HepG2 (cell line): Measurements from ENCODE around the gene STC2. TPM values are rescaled to one million over a fixed set of nuclear protein-coding genes. Genes with fewer than 3 reads are reported as not detected.
A peak's percentile ranks its signal among the peaks of the same experiment; 100 is the strongest.

ENCODE experiments used
- CEBPG ChIP-seq: IDR thresholded peaks from 2 replicates; pipeline ENCODE4 v1.6.1; 2016
- ESRRA ChIP-seq: sonication (generic); formaldehyde crosslinking; IDR thresholded peaks from 2 replicates; pipeline ENCODE4 v1.5.1; 2020; ENCODE audit warnings: mild to moderate bottlenecking, low read depth, missing genetic modification reagents
- GATAD1 ChIP-seq: IDR thresholded peaks from 2 replicates; pipeline ENCODE4 v1.6.1; 2016; ENCODE audit warnings: missing genetic modification reagents, missing compliant biosample characterization
- HNRNPK ChIP-seq: fragments of 200-400 bp; formaldehyde crosslinking; IDR thresholded peaks from 2 replicates; pipeline ENCODE4 v1.6.1; 2018; ENCODE audit warnings: low read length, low read depth, moderate library complexity, mild to moderate bottlenecking; ENCODE audit not compliant: poor library complexity, severe bottlenecking
- JUN ChIP-seq: sonication (generic); formaldehyde crosslinking; IDR thresholded peaks from 2 replicates; pipeline ENCODE4 v1.4.0; 2020; ENCODE audit warnings: mild to moderate bottlenecking, missing genetic modification reagents
- PHB2 ChIP-seq: fragments of 450-650 bp; IDR thresholded peaks from 2 replicates; pipeline ENCODE4 v1.6.1; 2018; ENCODE audit not compliant: partially characterized antibody
- PRMT3 ChIP-seq: sonication (generic); formaldehyde crosslinking; IDR thresholded peaks from 2 replicates; pipeline ENCODE4 v1.8.1; 2022; ENCODE audit warnings: low read depth, mild to moderate bottlenecking, moderate library complexity, missing genetic modification reagents, borderline replicate concordance
- RFXANK ChIP-seq: IDR thresholded peaks from 2 replicates; pipeline ENCODE4 v1.6.1; 2016
- RXRA ChIP-seq: sonication (generic); formaldehyde crosslinking; IDR thresholded peaks from 2 replicates; pipeline ENCODE4 v1.5.1; 2020; ENCODE audit warnings: missing genetic modification reagents
- SIX1 ChIP-seq: sonication (generic); formaldehyde crosslinking; IDR thresholded peaks from 2 replicates; pipeline ENCODE4 v1.4.0; 2020; ENCODE audit warnings: missing genetic modification reagents, borderline replicate concordance
- ZBTB3 ChIP-seq: sonication (generic); formaldehyde crosslinking; IDR thresholded peaks from 2 replicates; pipeline ENCODE4 v1.4.0; 2020; ENCODE audit warnings: low read depth, mild to moderate bottlenecking, moderate library complexity, missing genetic modification reagents, borderline replicate concordance
- ZBTB38 ChIP-seq: sonication (generic); formaldehyde crosslinking; IDR thresholded peaks from 2 replicates; pipeline ENCODE4 v1.5.1; 2020; ENCODE audit warnings: mild to moderate bottlenecking, missing genetic modification reagents
- ZKSCAN1 ChIP-seq: fragments of 150-350 bp; IDR thresholded peaks from 2 replicates; pipeline ENCODE4 v1.6.1; 2014; ENCODE audit warnings: low read length
- ZNF143 ChIP-seq: sonication (generic); formaldehyde crosslinking; IDR thresholded peaks from 2 replicates; pipeline ENCODE4 v1.4.0; 2020; ENCODE audit warnings: missing genetic modification reagents
- ZNF335 ChIP-seq: sonication (generic); formaldehyde crosslinking; IDR thresholded peaks from 2 replicates; pipeline ENCODE4 v1.4.0; 2020; ENCODE audit warnings: missing genetic modification reagents
- ZNF44 ChIP-seq: sonication (generic); formaldehyde crosslinking; IDR thresholded peaks from 2 replicates; pipeline ENCODE4 v1.5.1; 2020; ENCODE audit warnings: mild to moderate bottlenecking, missing genetic modification reagents
- ZNF629 ChIP-seq: sonication (generic); formaldehyde crosslinking; conservative IDR thresholded peaks from 2 replicates; pipeline ENCODE4 v1.5.0; 2020; ENCODE audit warnings: missing genetic modification reagents
- ZSCAN20 ChIP-seq: sonication (generic); formaldehyde crosslinking; IDR thresholded peaks from 2 replicates; pipeline ENCODE4 v1.4.0; 2020; ENCODE audit warnings: missing genetic modification reagents, mild to moderate bottlenecking, borderline replicate concordance
- ZSCAN25 ChIP-seq: sonication (generic); formaldehyde crosslinking; IDR thresholded peaks from 2 replicates; pipeline ENCODE4 v1.8.0; 2022; ENCODE audit warnings: mild to moderate bottlenecking, missing genetic modification reagents
- polyA plus RNA-seq, 8 experiments: library from polyadenylated mRNA; depleted of rRNA in 3 of 8; stranded (reverse) in 7 of 8; unstranded in 1 of 8; fragments of >200 nt; fragmentation: Illumina TruSeq in 4 of 8; extraction: Trizol in 4 of 8; gene quantifications; 2 replicates each; pipeline versions ENCODE4 v1.2.1 to v1.2.3, GENCODE V29; 2011 to 2016; ENCODE audit warnings: low read depth in 4 of 8, missing spikeins in 1 of 8, mixed read lengths in 1 of 8; ENCODE audit not compliant: insufficient read depth in 1 of 8
- total RNA-seq, 5 experiments: library from RNA; depleted of rRNA; stranded (reverse); fragments of >200 nt; fragmentation: Illumina TruSeq; extraction: Trizol; gene quantifications; 2 replicates each; pipeline ENCODE4 v1.2.3, GENCODE V29; 2016; ENCODE audit warnings: low read depth in 1 of 5
- TF ChIP-seq, protein P1 (sequence below): sonication (generic); formaldehyde crosslinking; IDR thresholded peaks from 2 replicates; pipeline ENCODE4 v1.5.0; 2020; ENCODE audit warnings: missing genetic modification reagents
- TF ChIP-seq, protein P2 (sequence below): sonication (generic); formaldehyde crosslinking; IDR thresholded peaks from 2 replicates; pipeline ENCODE4 v1.4.0; 2020; ENCODE audit warnings: missing genetic modification reagents
- TF ChIP-seq, protein P3 (sequence below): sonication (generic); formaldehyde crosslinking; IDR thresholded peaks from 2 replicates; pipeline ENCODE4 v1.4.0; 2020; ENCODE audit warnings: missing genetic modification reagents, borderline replicate concordance
- TF ChIP-seq, protein P4 (sequence below): sonication (generic); formaldehyde crosslinking; conservative IDR thresholded peaks from 2 replicates; pipeline ENCODE4 v1.4.0; 2020; ENCODE audit warnings: mild to moderate bottlenecking, missing genetic modification reagents, moderate library complexity

The STC2 gene
- total and polyA plus RNA-seq, 2 of the 13 experiments (the other 11 are each of a cell fraction or from before 2014, with no cell fraction given) = 27.1 to 69.2 TPM

DNA sequence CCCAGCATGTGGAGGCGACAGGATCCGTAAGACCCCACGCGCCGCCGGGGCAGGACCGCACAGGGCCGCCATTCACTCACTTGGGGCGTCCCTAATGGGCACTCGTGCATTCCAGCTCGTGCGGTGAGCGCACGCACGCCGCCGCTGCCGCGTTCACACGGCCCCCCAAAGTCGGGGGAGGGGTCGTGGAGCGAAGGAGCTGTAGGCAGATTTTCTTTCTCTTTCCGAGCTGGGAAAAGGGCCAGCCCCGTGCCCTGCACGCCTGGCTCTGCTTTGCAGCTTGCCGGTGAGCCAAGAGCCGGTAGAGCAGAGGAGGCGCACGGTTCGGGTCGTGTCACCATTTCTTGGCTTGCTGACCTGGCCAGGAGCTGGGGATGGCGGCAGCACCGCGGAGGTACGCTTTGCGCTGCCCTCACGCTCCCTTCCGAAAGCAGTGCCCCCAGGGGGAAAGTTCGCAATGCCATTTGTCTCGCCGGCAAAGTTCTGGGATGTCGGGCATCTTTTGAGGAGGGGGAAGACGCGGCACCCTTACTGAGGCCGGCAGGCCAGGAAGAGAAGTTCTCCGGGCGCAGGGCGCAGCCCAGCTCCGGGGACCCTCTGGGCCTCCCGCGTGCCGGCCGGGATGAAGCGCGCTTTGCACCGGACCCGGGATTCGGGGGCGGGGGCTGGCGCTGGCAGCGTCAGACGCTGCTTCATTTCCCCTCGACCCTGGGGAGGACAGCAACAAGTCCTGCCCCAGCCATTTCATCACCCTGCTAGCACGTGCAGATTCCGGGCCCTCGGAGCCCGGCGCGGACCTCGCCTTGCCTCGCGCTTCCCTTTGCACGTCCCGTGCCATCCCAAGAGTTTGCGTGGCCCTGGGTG, 898 bp downstream of the STC2 start (continued):
- TF ChIP-seq HNRNPK (peak; percentile 6), PHB2 (no peak), ESRRA (CRISPR knock-in tag) (no peak), ZBTB38 (CRISPR knock-in tag) (no peak), ZBTB3 (CRISPR knock-in tag) (no peak), ZNF44 (no peak), ZSCAN25 (CRISPR knock-in tag) (no peak), PRMT3 (CRISPR knock-in tag) (no peak), CEBPG (CRISPR knock-in tag) (0 out of 2 replicates have a peak, but pooled peaks have one; percentile 10), GATAD1 (CRISPR knock-in tag) (no peak), ZKSCAN1 (no peak), RXRA (CRISPR knock-in tag) (no peak), JUN (CRISPR knock-in tag) (no peak), ZSCAN20 (CRISPR knock-in tag) (0 out of 2 replicates have a peak, but pooled peaks have one; percentile 34), ZNF143 (CRISPR knock-in tag) (no peak), ZNF335 (CRISPR knock-in tag) (no peak), SIX1 (CRISPR knock-in tag) (no peak), ZNF629 (CRISPR knock-in tag) (no peak), RFXANK (CRISPR knock-in tag) (no peak)
- TF ChIP-seq, protein P1, sequence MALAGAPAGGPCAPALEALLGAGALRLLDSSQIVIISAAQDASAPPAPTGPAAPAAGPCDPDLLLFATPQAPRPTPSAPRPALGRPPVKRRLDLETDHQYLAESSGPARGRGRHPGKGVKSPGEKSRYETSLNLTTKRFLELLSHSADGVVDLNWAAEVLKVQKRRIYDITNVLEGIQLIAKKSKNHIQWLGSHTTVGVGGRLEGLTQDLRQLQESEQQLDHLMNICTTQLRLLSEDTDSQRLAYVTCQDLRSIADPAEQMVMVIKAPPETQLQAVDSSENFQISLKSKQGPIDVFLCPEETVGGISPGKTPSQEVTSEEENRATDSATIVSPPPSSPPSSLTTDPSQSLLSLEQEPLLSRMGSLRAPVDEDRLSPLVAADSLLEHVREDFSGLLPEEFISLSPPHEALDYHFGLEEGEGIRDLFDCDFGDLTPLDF (CRISPR knock-in tag) = no peak
- TF ChIP-seq, protein P2, sequence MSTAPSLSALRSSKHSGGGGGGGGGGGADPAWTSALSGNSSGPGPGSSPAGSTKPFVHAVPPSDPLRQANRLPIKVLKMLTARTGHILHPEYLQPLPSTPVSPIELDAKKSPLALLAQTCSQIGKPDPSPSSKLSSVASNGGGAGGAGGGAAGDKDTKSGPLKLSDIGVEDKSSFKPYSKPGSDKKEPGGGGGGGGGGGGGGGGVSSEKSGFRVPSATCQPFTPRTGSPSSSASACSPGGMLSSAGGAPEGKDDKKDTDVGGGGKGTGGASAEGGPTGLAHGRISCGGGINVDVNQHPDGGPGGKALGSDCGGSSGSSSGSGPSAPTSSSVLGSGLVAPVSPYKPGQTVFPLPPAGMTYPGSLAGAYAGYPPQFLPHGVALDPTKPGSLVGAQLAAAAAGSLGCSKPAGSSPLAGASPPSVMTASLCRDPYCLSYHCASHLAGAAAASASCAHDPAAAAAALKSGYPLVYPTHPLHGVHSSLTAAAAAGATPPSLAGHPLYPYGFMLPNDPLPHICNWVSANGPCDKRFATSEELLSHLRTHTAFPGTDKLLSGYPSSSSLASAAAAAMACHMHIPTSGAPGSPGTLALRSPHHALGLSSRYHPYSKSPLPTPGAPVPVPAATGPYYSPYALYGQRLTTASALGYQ (CRISPR knock-in tag) = no peak
- TF ChIP-seq, protein P3, sequence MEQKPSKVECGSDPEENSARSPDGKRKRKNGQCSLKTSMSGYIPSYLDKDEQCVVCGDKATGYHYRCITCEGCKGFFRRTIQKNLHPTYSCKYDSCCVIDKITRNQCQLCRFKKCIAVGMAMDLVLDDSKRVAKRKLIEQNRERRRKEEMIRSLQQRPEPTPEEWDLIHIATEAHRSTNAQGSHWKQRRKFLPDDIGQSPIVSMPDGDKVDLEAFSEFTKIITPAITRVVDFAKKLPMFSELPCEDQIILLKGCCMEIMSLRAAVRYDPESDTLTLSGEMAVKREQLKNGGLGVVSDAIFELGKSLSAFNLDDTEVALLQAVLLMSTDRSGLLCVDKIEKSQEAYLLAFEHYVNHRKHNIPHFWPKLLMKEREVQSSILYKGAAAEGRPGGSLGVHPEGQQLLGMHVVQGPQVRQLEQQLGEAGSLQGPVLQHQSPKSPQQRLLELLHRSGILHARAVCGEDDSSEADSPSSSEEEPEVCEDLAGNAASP = no peak
- TF ChIP-seq, protein P4, sequence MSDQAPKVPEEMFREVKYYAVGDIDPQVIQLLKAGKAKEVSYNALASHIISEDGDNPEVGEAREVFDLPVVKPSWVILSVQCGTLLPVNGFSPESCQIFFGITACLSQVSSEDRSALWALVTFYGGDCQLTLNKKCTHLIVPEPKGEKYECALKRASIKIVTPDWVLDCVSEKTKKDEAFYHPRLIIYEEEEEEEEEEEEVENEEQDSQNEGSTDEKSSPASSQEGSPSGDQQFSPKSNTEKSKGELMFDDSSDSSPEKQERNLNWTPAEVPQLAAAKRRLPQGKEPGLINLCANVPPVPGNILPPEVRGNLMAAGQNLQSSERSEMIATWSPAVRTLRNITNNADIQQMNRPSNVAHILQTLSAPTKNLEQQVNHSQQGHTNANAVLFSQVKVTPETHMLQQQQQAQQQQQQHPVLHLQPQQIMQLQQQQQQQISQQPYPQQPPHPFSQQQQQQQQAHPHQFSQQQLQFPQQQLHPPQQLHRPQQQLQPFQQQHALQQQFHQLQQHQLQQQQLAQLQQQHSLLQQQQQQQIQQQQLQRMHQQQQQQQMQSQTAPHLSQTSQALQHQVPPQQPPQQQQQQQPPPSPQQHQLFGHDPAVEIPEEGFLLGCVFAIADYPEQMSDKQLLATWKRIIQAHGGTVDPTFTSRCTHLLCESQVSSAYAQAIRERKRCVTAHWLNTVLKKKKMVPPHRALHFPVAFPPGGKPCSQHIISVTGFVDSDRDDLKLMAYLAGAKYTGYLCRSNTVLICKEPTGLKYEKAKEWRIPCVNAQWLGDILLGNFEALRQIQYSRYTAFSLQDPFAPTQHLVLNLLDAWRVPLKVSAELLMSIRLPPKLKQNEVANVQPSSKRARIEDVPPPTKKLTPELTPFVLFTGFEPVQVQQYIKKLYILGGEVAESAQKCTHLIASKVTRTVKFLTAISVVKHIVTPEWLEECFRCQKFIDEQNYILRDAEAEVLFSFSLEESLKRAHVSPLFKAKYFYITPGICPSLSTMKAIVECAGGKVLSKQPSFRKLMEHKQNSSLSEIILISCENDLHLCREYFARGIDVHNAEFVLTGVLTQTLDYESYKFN (CRISPR knock-in tag) = no peak
